Measurements from ENCODE around the gene SLCO1B3. TPM values are rescaled to one million over a fixed set of nuclear protein-coding genes. Genes with fewer than 3 reads are reported as not detected.
A peak's percentile ranks its signal among the peaks of the same experiment; 100 is the strongest.
"Not testable (repeated sequence)": the region's sequence is repeated elsewhere in the genome, so short reads cannot be mapped to it uniquely, and the experiment has no call there.

SLCO1B3 gene
- total RNA-seq (2014; rRNA removed; shearing (Covaris generic)) = 11.6 and 13.6 TPM in 2 replicates
- polyA plus RNA-seq (2015; cell fraction: cytosol; rRNA removed) = 18.0 and 36.1 TPM in 2 replicates
- 28.2 and 35.1 TPM in 2 replicates for polyA plus RNA-seq (2015; cell fraction: nucleus; rRNA removed)

GRCh38 chr12:20810487-20810886, at the start of gene SLCO1B3:
SLCO1B3 (plus strand) TSS chr12:20810705; CDS start chr12:20815739, 5,034 bp downstream.
- DNase-seq (ENCODE audit: low read depth) = no peak

GRCh38 chr12:20777420-20777819, 33.1 kb upstream of the SLCO1B3 start:
- no peak for DNase-seq (ENCODE audit: low read depth)

- no peak for DNase-seq (ENCODE audit: low read depth)
Measured at GRCh38 chr12:20778969-20779368, 31.5 kb upstream of the SLCO1B3 start.

- DNase-seq (ENCODE audit: low read depth) = not testable (repeated sequence)
Measured at GRCh38 chr12:20779971-20780370, 30.5 kb upstream of the SLCO1B3 start.

- DNase-seq (ENCODE audit: low read depth) = not testable (repeated sequence)
Measured at GRCh38 chr12:20783796-20784357, 26.6 kb upstream of the SLCO1B3 start.

GRCh38 chr12:20792971-20793370, 17.5 kb upstream of the SLCO1B3 start:
- no peak for DNase-seq (ENCODE audit: low read depth)

- DNase-seq (ENCODE audit: low read depth) = peak; percentile 13
Measured at GRCh38 chr12:20798554-20798953, 12.0 kb upstream of the SLCO1B3 start.

GRCh38 chr12:20800160-20800559, 10.3 kb upstream of the SLCO1B3 start:
- DNase-seq (ENCODE audit: low read depth) = no peak

- DNase-seq (ENCODE audit: low read depth) = no peak
Measured at GRCh38 chr12:20801035-20801434, 9.5 kb upstream of the SLCO1B3 start.

GRCh38 chr12:20805921-20806320, 4.6 kb upstream of the SLCO1B3 start:
- DNase-seq (ENCODE audit: low read depth) = no peak

GRCh38 chr12:20807192-20808080, 3.1 kb upstream of the SLCO1B3 start:
- DNase-seq (ENCODE audit: low read depth) = no peak

GRCh38 chr12:20808521-20808920, 2.0 kb upstream of the SLCO1B3 start:
- no peak for DNase-seq (ENCODE audit: low read depth)

GRCh38 chr12:20815574-20815973, 5.1 kb downstream of the SLCO1B3 start:
- DNase-seq (ENCODE audit: low read depth) = no peak

GRCh38 chr12:20822415-20822814, 11.9 kb downstream of the SLCO1B3 start:
- DNase-seq (ENCODE audit: low read depth) = peak; percentile 75

- DNase-seq (ENCODE audit: low read depth) = no peak
Measured at GRCh38 chr12:20822925-20823324, 12.4 kb downstream of the SLCO1B3 start.

- no peak for DNase-seq (ENCODE audit: low read depth)
Measured at GRCh38 chr12:20829919-20830318, 19.4 kb downstream of the SLCO1B3 start.

- DNase-seq (ENCODE audit: low read depth) = no peak
Measured at GRCh38 chr12:20830456-20830855, 20.0 kb downstream of the SLCO1B3 start.

- DNase-seq (ENCODE audit: low read depth) = peak; percentile 10
Measured at GRCh38 chr12:20832911-20833310, 22.4 kb downstream of the SLCO1B3 start.

GRCh38 chr12:20852649-20853048, 42.1 kb downstream of the SLCO1B3 start:
- no peak for DNase-seq (ENCODE audit: low read depth)

- DNase-seq (ENCODE audit: low read depth) = no peak
Measured at GRCh38 chr12:20863056-20863455, 52.6 kb downstream of the SLCO1B3 start.

GRCh38 chr12:20865873-20866272, 55.4 kb downstream of the SLCO1B3 start:
- DNase-seq (ENCODE audit: low read depth) = peak; percentile 34

GRCh38 chr12:20868277-20868676, 57.8 kb downstream of the SLCO1B3 start:
- DNase-seq (ENCODE audit: low read depth) = no peak
